Gastroesophageal sphincter (tissue), 3 donors: Measurements from ENCODE around the gene NELFCD.

ENCODE experiments used
- CTCF ChIP-seq, 4 experiments: fragments of 200-600 bp in 2 of 4; fragments of 450-650 bp in 2 of 4; sonication (generic) in 1 of 4; IDR thresholded peaks; one replicate each; pipeline ENCODE4 v1.5.1; 2017 to 2019; ENCODE audit warnings: antibody characterized with exemption in 4 of 4, mild to moderate bottlenecking in 2 of 4, moderate library complexity in 2 of 4
- EP300 ChIP-seq: sonication (generic); formaldehyde crosslinking; IDR thresholded peaks from one replicate; pipeline ENCODE4 v1.6.1; 2017; ENCODE audit warnings: antibody characterized with exemption, mild to moderate bottlenecking
- POLR2A ChIP-seq, 2 donors: fragments of 450-650 bp; IDR thresholded peaks; one replicate each; pipeline ENCODE4 v1.6.1; 2017; ENCODE audit warnings: antibody characterized with exemption in 2 of 2, mild to moderate bottlenecking in 2 of 2, moderate library complexity in 1 of 2
- POLR2AphosphoS5 ChIP-seq: sonication (generic); formaldehyde crosslinking; IDR thresholded peaks from one replicate; pipeline ENCODE4 v1.6.1; 2017; ENCODE audit warnings: antibody characterized with exemption

GRCh38 chr20:59004493-59004762, 23.4 kb downstream of the NELFCD start:
- TF ChIP-seq CTCF (IDR thresholded peaks at IDR 0.05) (no peak), POLR2AphosphoS5 (no peak), POLR2A (IDR thresholded peaks at IDR 0.05) (no peak), EP300 (no peak)
